DND-41 (cell line): ENCODE data around the gene HID1.

ENCODE experiments used
- ATAC-seq: fragments of 200-7000 bp; cut with Tn5 transposase; 3 replicates; pipeline ENCODE4 v1.9.1; 2021; ENCODE audit warnings: low read depth; ENCODE audit not compliant: insufficient read depth
- DNase-seq: peaks from one replicate; pipeline ENCODE4 v3.0.0-alpha.2; 2020
- H2AFZ ChIP-seq: 2 replicates; pipeline ENCODE4 v1.6.0; 2012; ENCODE audit warnings: low read depth, low read length
- H3K27ac ChIP-seq: 2 replicates; pipeline ENCODE4 v1.5.1; 2012; ENCODE audit warnings: low read length, inconsistent platforms
- H3K27me3 ChIP-seq: fragments of 200-600 bp; sonication (generic); 2 replicates; pipeline ENCODE4 v1.6.0; 2012; ENCODE audit warnings: low read length, mild to moderate bottlenecking, inconsistent platforms; ENCODE audit not compliant: insufficient read depth, poor library complexity
- H3K36me3 ChIP-seq: 2 replicates; pipeline ENCODE4 v1.5.1; 2012; ENCODE audit warnings: low read length, inconsistent platforms; ENCODE audit not compliant: insufficient read depth
- H3K4me1 ChIP-seq: 2 replicates; pipeline ENCODE4 v1.5.1; 2012; ENCODE audit warnings: mild to moderate bottlenecking, low read length; ENCODE audit not compliant: insufficient read depth
- H3K4me2 ChIP-seq: 2 replicates; pipeline ENCODE4 v1.6.0; 2012; ENCODE audit warnings: mild to moderate bottlenecking, moderate library complexity, low read length, inconsistent platforms; ENCODE audit not compliant: insufficient read depth
- H3K4me3 ChIP-seq, 2 experiments: fragments of 200-600 bp in 1 of 2; shearing (Covaris generic) in 1 of 2; 2 replicates each; pipeline ENCODE4 v1.5.1; 2012 to 2016; ENCODE audit warnings: inconsistent platforms in 2 of 2, low read length in 2 of 2, mild to moderate bottlenecking in 2 of 2, low read depth in 1 of 2, moderate library complexity in 1 of 2
- H3K79me2 ChIP-seq: 2 replicates; pipeline ENCODE4 v1.6.0; 2012; ENCODE audit warnings: low read length, inconsistent platforms; ENCODE audit not compliant: insufficient read depth
- H3K9ac ChIP-seq: 2 replicates; pipeline ENCODE4 v1.6.0; 2012; ENCODE audit warnings: low read depth, mild to moderate bottlenecking, inconsistent platforms, low read length, moderate library complexity
- H3K9me3 ChIP-seq: 2 replicates; pipeline ENCODE4 v1.5.1; 2012; ENCODE audit warnings: low read length, moderate library complexity, mild to moderate bottlenecking, inconsistent platforms; ENCODE audit not compliant: insufficient read depth, severe bottlenecking
- H4K20me1 ChIP-seq: 2 replicates; pipeline ENCODE4 v1.6.0; 2012; ENCODE audit warnings: low read length; ENCODE audit not compliant: insufficient read depth
- CTCF ChIP-seq: IDR thresholded peaks from 2 replicates; pipeline ENCODE4 v1.5.1; 2012; ENCODE audit warnings: borderline replicate concordance, low read length, moderate library complexity, mild to moderate bottlenecking; ENCODE audit not compliant: poor library complexity, severe bottlenecking; ENCODE audit errors: extremely low read depth
- EZH2 ChIP-seq: IDR thresholded peaks from 3 replicates; pipeline ENCODE4 v1.6.1; 2012; ENCODE audit warnings: borderline replicate concordance, low read depth, mild to moderate bottlenecking, moderate library complexity, low read length, inconsistent platforms; ENCODE audit not compliant: severe bottlenecking

HID1 gene

DNA sequence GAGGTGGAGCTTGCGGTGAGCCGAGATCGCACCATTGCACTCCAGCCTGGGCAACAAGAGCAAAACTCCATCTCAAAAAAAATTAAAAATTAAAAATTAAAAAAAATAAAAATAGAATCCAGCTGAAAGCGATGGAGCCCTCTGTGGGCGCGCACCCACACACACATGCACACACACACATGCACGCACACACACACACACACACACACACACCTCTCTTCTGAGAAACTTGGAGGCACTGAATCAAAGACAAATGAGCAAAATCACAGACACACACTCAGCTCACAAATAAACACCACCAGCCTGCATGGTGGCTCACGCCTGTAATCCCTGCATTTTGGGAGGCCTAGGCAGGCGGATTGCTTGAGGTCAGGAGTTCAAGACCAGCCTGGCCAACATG is 69.5 kb downstream of the HID1 start:
- Histone ChIP-seq H3K27ac (no peak overlapping the region), H3K79me2 (no peaks in the 10 kb centered on the region), H2AFZ (no peak overlapping the region), H3K9me3 (no peaks in the 10 kb centered on the region), H3K4me3 (no peak overlapping the region), H3K27me3 (no peaks in the 10 kb centered on the region), H4K20me1 (no peaks in the 10 kb centered on the region), H3K4me2 (no peak overlapping the region), H3K36me3 (no peaks in the 10 kb centered on the region), H3K9ac (no peak overlapping the region), H3K4me1 (no peaks in the 10 kb centered on the region)
- DNase-seq, result no peak
- TF ChIP-seq EZH2 (no peak), CTCF (no peak)
- no peak for ATAC-seq

- no peaks in the 10 kb centered on the region for H3K36me3 ChIP-seq
- H4K20me1 ChIP-seq, result no peaks in the 10 kb centered on the region
- H3K27me3 ChIP-seq, result peaks cover 3% of the 10 kb centered on the region
- TF ChIP-seq EZH2 (no peak), CTCF (no peak)
- H2AFZ ChIP-seq, result no peak overlapping the region
- H3K4me1 ChIP-seq, result no peaks in the 10 kb centered on the region
- DNase-seq (no peak), ATAC-seq (no peak)
- no peaks in the 10 kb centered on the region for H3K79me2 ChIP-seq
- no peak overlapping the region for H3K4me2 ChIP-seq
- H3K9ac ChIP-seq, result no peak overlapping the region
- H3K4me3 ChIP-seq, result no peak overlapping the region
- H3K9me3 ChIP-seq, result no peaks in the 10 kb centered on the region
- no peak overlapping the region for H3K27ac ChIP-seq
Measured at GRCh38 chr17:74901353-74902135, 71.0 kb downstream of the HID1 start.
